Measurements from ENCODE around the gene ETV5. TPM values are rescaled to one million over a fixed set of nuclear protein-coding genes. Genes with fewer than 3 reads are reported as not detected.

Gene ETV5
- 24.1 and 27.7 TPM in 2 replicates for polyA plus RNA-seq (2011; rRNA removed)
- 37.3 and 60.4 TPM in 2 replicates for polyA minus RNA-seq (2011; rRNA and poly(A)+ RNA removed)

DNA sequence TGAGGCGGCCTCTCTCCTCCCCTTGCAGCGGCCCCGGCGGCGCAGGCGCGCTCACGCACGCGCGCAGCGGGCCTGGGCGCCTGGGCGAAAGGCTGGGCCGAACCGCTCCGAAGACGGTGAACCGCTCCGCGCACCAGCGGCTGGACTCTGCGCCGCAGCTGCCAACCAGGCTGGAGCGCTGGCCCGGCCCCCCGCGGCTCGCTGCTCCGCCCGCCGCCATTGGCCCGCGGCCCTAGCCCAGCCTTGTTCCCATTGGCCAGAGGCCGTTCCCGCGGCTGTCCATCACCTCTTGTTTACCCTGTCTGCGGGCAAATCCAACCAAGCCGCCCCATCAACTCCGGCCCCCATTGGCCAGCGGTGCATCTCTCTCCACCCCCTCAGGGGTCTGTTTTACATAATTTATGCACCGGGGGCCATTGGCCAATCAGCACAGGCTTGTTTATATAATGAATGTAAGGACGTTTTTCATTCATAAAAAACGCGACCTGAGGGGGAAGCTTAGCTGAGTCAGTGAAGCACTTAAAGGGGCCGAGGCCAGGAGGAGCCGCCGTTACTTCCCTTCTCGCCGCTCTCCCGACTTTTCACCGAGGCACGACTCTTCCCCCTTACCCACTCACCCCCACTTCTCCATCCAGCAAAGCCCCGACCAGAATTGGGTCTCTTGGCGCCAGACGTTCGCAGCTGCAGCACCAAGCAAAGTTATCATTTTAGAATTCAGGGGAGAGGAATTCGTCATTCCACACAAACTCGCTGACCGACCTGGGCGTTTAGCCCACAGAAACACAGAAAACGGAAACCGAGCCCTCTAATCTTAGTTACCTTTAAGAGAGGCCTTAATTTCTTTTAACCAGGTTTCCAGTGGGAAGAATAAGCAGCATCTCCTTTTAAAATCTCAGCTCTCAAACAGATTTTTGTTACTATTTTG, at the start of gene ETV5:
ETV5 (minus strand) TSS at position 149 of the 925 bp plus-strand sequence. CDS start 3,221 bp downstream, outside the sequence.
- H3K27me3 ChIP-seq (ENCODE audit: control insufficient read depth, insufficient read depth, low read length), result peaks cover 8% of the 10 kb centered on the region
- CTCF ChIA-PET, result interaction anchor here (0.5 to 1.7 kb wide), 4 partner anchors 12 to 783 kb away, joined by 3 to 4 read pairs (median 4); no protein-coding TSS in a partner anchor
- POLR2A ChIA-PET, result interaction anchor here (0.6 kb wide), 1 partner anchor 25 kb away, joined by 4 read pairs; no protein-coding TSS in a partner anchor
- TF ChIP-seq, protein P1, sequence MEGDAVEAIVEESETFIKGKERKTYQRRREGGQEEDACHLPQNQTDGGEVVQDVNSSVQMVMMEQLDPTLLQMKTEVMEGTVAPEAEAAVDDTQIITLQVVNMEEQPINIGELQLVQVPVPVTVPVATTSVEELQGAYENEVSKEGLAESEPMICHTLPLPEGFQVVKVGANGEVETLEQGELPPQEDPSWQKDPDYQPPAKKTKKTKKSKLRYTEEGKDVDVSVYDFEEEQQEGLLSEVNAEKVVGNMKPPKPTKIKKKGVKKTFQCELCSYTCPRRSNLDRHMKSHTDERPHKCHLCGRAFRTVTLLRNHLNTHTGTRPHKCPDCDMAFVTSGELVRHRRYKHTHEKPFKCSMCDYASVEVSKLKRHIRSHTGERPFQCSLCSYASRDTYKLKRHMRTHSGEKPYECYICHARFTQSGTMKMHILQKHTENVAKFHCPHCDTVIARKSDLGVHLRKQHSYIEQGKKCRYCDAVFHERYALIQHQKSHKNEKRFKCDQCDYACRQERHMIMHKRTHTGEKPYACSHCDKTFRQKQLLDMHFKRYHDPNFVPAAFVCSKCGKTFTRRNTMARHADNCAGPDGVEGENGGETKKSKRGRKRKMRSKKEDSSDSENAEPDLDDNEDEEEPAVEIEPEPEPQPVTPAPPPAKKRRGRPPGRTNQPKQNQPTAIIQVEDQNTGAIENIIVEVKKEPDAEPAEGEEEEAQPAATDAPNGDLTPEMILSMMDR (IDR thresholded peaks at IDR 0.05; ENCODE audit: insufficient read depth, low read depth, low read length), result no peak
- peak; percentile 99 for DNase-seq (ENCODE audit: low read depth)
- 0 out of 2 replicates have a peak, but pooled peaks cover 1% of the 10 kb centered on the region for H3K36me3 ChIP-seq (ENCODE audit: control insufficient read depth, insufficient read depth, low read length)
- peak within 1 kb of the TSS; percentile 96 for H3K4me3 ChIP-seq (ENCODE audit: low read depth, low read length)

DNA sequence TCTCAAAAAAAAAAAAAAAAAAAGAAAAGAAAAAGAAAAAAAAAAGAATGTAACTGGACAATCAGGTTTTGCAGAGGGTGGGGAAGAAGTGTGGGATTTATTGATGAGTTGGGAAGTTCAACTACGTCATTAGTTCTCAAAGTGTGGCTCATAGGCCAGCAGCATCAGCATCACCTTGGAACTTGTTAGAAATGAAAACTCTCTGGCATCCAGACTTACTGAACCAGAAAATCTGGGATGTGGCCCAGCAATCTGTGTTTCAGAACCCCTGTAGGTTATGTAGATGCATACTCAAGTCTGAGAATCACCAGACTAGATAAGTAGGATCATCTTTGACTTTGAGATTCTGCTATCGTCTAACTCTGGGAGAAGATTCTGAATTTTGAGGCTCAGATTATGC, 45.8 kb upstream of the ETV5 start:
- POLR2A ChIA-PET, result no interaction called here
- Histone ChIP-seq H3K36me3 (ENCODE audit: control insufficient read depth, insufficient read depth, low read length) (no peaks in the 10 kb centered on the region), H3K4me3 (ENCODE audit: low read depth, low read length) (no peak overlapping the region), H3K27me3 (ENCODE audit: control insufficient read depth, insufficient read depth, low read length) (peaks cover 3% of the 10 kb centered on the region; the same call in 1 of the 2 replicates)
- no peak for DNase-seq (ENCODE audit: low read depth)
- CTCF ChIA-PET, result no interaction called here
- TF ChIP-seq, protein P1 (IDR thresholded peaks at IDR 0.05; ENCODE audit: insufficient read depth, low read depth, low read length), result no peak

DNA sequence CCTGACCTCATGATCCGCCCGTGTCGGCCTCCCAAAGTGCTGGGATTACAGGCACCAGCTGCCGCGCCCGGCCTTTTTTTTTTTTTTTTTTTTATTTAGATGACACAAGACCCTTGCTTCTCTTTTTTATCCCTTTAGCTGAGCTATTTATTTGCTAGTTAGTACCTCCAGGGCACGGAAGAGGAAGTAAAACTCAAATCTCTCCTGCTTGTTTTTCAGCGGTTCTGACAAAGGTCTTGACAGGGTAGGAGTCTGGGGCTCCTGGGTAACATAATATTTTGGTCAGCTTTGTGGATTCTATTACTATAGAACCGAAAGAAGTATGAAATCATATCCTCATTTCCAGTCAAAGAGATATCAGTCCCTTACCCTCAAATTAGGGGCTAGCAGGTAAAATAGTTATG, 44.0 kb upstream of the ETV5 start:
- POLR2A ChIA-PET, result no interaction called here

DNA sequence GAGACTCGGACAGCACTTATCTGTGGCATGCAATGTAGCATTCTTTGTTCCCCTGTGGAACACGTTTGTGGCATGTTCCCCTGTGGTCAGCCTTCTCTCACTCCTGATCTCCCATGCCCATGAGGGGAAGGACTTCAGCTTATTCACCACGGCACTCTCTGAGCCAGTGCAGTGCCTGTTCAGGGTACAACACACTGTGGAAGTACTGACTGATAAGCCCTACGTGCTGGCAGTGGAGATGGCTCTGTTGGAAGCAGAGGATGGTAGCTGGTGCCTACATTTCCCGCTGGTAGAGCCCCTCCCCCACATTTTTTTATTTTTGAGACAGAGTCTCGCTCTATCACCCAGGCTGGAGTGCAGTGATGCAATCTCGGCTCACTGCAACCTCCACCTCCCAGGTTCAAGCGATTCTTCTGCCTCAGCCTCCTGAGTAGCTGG, 43.5 kb upstream of the ETV5 start:
- CTCF ChIA-PET, result interaction anchor here (1.5 kb wide), 1 partner anchor 13 kb away, joined by 3 read pairs; no protein-coding TSS in a partner anchor
- H3K27me3 ChIP-seq (ENCODE audit: control insufficient read depth, insufficient read depth, low read length), result peaks cover 3% of the 10 kb centered on the region; the same call in 1 of the 2 replicates
- POLR2A ChIA-PET, result no interaction called here

More for the DNA sequence above, 44.0 kb upstream of the ETV5 start:
- CTCF ChIA-PET, result interaction anchor here (1.5 kb wide), 1 partner anchor 13 kb away, joined by 3 read pairs; no protein-coding TSS in a partner anchor
- Histone ChIP-seq H3K27me3 (ENCODE audit: control insufficient read depth, insufficient read depth, low read length) (peaks cover 3% of the 10 kb centered on the region; the same call in 1 of the 2 replicates), H3K36me3 (ENCODE audit: control insufficient read depth, insufficient read depth, low read length) (no peaks in the 10 kb centered on the region), H3K4me3 (ENCODE audit: low read depth, low read length) (no peak overlapping the region)
- DNase-seq (ENCODE audit: low read depth), result no peak
- TF ChIP-seq, protein P1 (IDR thresholded peaks at IDR 0.05; ENCODE audit: insufficient read depth, low read depth, low read length), result no peak

More for the DNA sequence above, 43.5 kb upstream of the ETV5 start:
- DNase-seq (ENCODE audit: low read depth), result no peak
- TF ChIP-seq, protein P1 (IDR thresholded peaks at IDR 0.05; ENCODE audit: insufficient read depth, low read depth, low read length), result no peak
- Histone ChIP-seq H3K4me3 (ENCODE audit: low read depth, low read length) (no peak overlapping the region), H3K36me3 (ENCODE audit: control insufficient read depth, insufficient read depth, low read length) (no peaks in the 10 kb centered on the region)

Data from BJ (cell line).